H1 (cell line): ENCODE data around the gene ASTN2. TPM values are rescaled to one million over a fixed set of nuclear protein-coding genes. Genes with fewer than 3 reads are reported as not detected.

Experiments used
- CTCF ChIA-PET: fragments of 300-600 bp; sonication (Branson Sonifier 250); formaldehyde crosslinking; loops from one replicate; lab custom pipeline; 2021; ENCODE audit not compliant: partially characterized antibody; lab: Charles Lee
- POLR2A ChIA-PET: fragments of 300-600 bp; sonication (Branson Sonifier 250); formaldehyde crosslinking; loops from one replicate; lab custom pipeline; 2021; ENCODE audit warnings: inconsistent platforms; ENCODE audit not compliant: partially characterized antibody; lab: Charles Lee
- DNase-seq, 2 experiments: peaks; one replicate each; pipeline versions ENCODE4 v3.0.0 to v3.0.0-alpha.2; 2010 to 2022; ENCODE audit warnings: low spot score in 2 of 2, low read depth in 1 of 2, mixed read lengths in 1 of 2
- FAIRE-seq: peaks from 2 replicates; lab custom pipeline; 2011; peaks lifted over from hg19 to GRCh38; lab: Jason Lieb, UNC
- H2AFZ ChIP-seq: 2 replicates; pipeline ENCODE4 v1.8.1; 2012; ENCODE audit warnings: low read length, inconsistent platforms
- H2AK5ac ChIP-seq: 2 replicates; pipeline ENCODE4 v1.6.1; 2013; ENCODE audit warnings: low read depth, low read length
- H2BK120ac ChIP-seq: replicated peaks from 2 replicates; pipeline ENCODE3; 2013; ENCODE audit warnings: low read depth, low read length, inconsistent platforms
- H2BK12ac ChIP-seq: 2 replicates; pipeline ENCODE4 v1.6.1; 2013; ENCODE audit warnings: low read depth, low read length
- H2BK15ac ChIP-seq: 2 replicates; pipeline ENCODE4 v1.6.1; 2013; ENCODE audit warnings: low read length
- H2BK20ac ChIP-seq: 2 replicates; pipeline ENCODE4 v1.6.1; 2013; ENCODE audit warnings: low read length
- H2BK5ac ChIP-seq: 2 replicates; pipeline ENCODE4 v1.6.1; 2013; ENCODE audit warnings: low read depth, low read length
- H3K14ac ChIP-seq: 2 replicates; pipeline ENCODE4 v1.6.1; 2013; ENCODE audit warnings: inconsistent platforms; ENCODE audit not compliant: insufficient read length
- H3K18ac ChIP-seq: 2 replicates; pipeline ENCODE4 v1.6.1; 2013; ENCODE audit warnings: low read length; ENCODE audit errors: extremely low read depth
- H3K23ac ChIP-seq: 2 replicates; pipeline ENCODE4 v1.6.1; 2013; ENCODE audit warnings: inconsistent platforms; ENCODE audit not compliant: insufficient read length
- H3K23me2 ChIP-seq: 2 replicates; pipeline ENCODE4 v1.6.1; 2013; ENCODE audit warnings: low read depth, low read length
- H3K27ac ChIP-seq: 2 replicates; pipeline ENCODE4 v1.6.1; 2011; ENCODE audit warnings: low read depth, low read length, inconsistent platforms
- H3K27me3 ChIP-seq, 4 experiments: replicated peaks in 1 of 4; 1 replicate in 1 of 4; 2 replicates in 3 of 4; pipeline versions ENCODE4 v1.6.1 to v1.8.1; 2011 to 2013; ENCODE audit warnings: low read length in 3 of 4, mild to moderate bottlenecking in 3 of 4, inconsistent platforms in 2 of 4, mixed read lengths in 2 of 4, moderate library complexity in 1 of 4; ENCODE audit not compliant: control insufficient read depth in 3 of 4, insufficient read depth in 3 of 4; ENCODE audit errors: extremely low read depth in 1 of 4
- H3K36me3 ChIP-seq, 4 experiments: 2 replicates each; pipeline versions ENCODE4 v1.6.1 to v1.8.1; 2011 to 2013; ENCODE audit warnings: mild to moderate bottlenecking in 4 of 4, low read length in 3 of 4, moderate library complexity in 2 of 4, control low read depth in 1 of 4, inconsistent platforms in 1 of 4; ENCODE audit not compliant: insufficient read depth in 4 of 4, control insufficient read depth in 2 of 4
- H3K4ac ChIP-seq: replicated peaks from 2 replicates; pipeline ENCODE3; 2013; ENCODE audit warnings: low read length, low read depth, mixed read lengths, inconsistent platforms; ENCODE audit not compliant: insufficient read length
- H3K4me1 ChIP-seq, 4 experiments: replicated peaks in 1 of 4; 1 replicate in 1 of 4; 2 replicates in 3 of 4; pipeline versions ENCODE4 v1.6.1 to v1.8.1; 2011 to 2013; ENCODE audit warnings: low read length in 3 of 4, inconsistent platforms in 2 of 4, mixed read lengths in 1 of 4; ENCODE audit not compliant: insufficient read depth in 4 of 4, control insufficient read depth in 3 of 4
- H3K4me2 ChIP-seq, 2 experiments: 2 replicates each; pipeline versions ENCODE4 v1.6.1 to v1.8.1; 2011 to 2013; ENCODE audit warnings: low read depth in 2 of 2, low read length in 2 of 2, control low read depth in 1 of 2, inconsistent platforms in 1 of 2, mild to moderate bottlenecking in 1 of 2; ENCODE audit not compliant: insufficient read depth in 1 of 2
- H3K4me3 ChIP-seq, 4 experiments: fragments of 200-600, 300-600 bp in 1 of 4; sonication (generic), shearing (Covaris generic), sonication (Bioruptor Twin) in 1 of 4; 2 replicates each; pipeline versions ENCODE4 v1.5.1 to v1.8.1; 2011 to 2016; ENCODE audit warnings: low read length in 4 of 4, low read depth in 3 of 4, control low read depth in 2 of 4, inconsistent platforms in 2 of 4, mild to moderate bottlenecking in 2 of 4, mixed read lengths in 1 of 4, moderate library complexity in 1 of 4; ENCODE audit not compliant: insufficient read depth in 2 of 4; ENCODE audit errors: extremely low read depth in 1 of 4
- H3K56ac ChIP-seq: replicated peaks from 2 replicates; pipeline ENCODE3; 2013; ENCODE audit warnings: low read depth, mild to moderate bottlenecking, mixed read lengths, low read length, inconsistent platforms; ENCODE audit not compliant: insufficient read length
- H3K79me1 ChIP-seq: 2 replicates; pipeline ENCODE4 v1.6.1; 2013; ENCODE audit warnings: low read depth, low read length, control low read depth
- H3K79me2 ChIP-seq, 2 experiments: 2 replicates each; pipeline versions ENCODE4 v1.6.1 to v1.8.1; 2012 to 2013; ENCODE audit warnings: low read length in 2 of 2, mild to moderate bottlenecking in 2 of 2, inconsistent platforms in 1 of 2; ENCODE audit not compliant: insufficient read depth in 2 of 2, control insufficient read depth in 1 of 2
- H3K9ac ChIP-seq, 4 experiments: replicated peaks in 1 of 4; 1 replicate in 1 of 4; 2 replicates in 3 of 4; pipeline versions ENCODE4 v1.6.1 to v1.8.1; 2011 to 2013; ENCODE audit warnings: low read depth in 3 of 4, low read length in 3 of 4, control low read depth in 2 of 4, mild to moderate bottlenecking in 2 of 4, moderate library complexity in 2 of 4, inconsistent platforms in 1 of 4; ENCODE audit errors: extremely low read depth in 1 of 4
- H3K9me3 ChIP-seq, 2 experiments: 2 replicates each; pipeline versions ENCODE4 v1.6.1 to v1.8.1; 2012 to 2013; ENCODE audit warnings: mild to moderate bottlenecking in 2 of 2, moderate library complexity in 2 of 2, control low read depth in 1 of 2, inconsistent platforms in 1 of 2, low read depth in 1 of 2, low read length in 1 of 2, mixed read lengths in 1 of 2; ENCODE audit not compliant: insufficient read depth in 2 of 2
- H4K20me1 ChIP-seq, 2 experiments: replicated peaks in 1 of 2; 2 replicates each; pipeline versions ENCODE3 to v1.8.1; 2011 to 2013; ENCODE audit warnings: inconsistent platforms in 2 of 2, low read length in 2 of 2, mild to moderate bottlenecking in 1 of 2; ENCODE audit not compliant: insufficient read depth in 2 of 2, control insufficient read depth in 1 of 2
- H4K5ac ChIP-seq: 2 replicates; pipeline ENCODE4 v1.6.1; 2013; ENCODE audit warnings: low read length, low read depth, mixed read lengths, inconsistent platforms; ENCODE audit not compliant: insufficient read length
- H4K8ac ChIP-seq: 2 replicates; pipeline ENCODE4 v1.8.0; 2013; ENCODE audit warnings: mild to moderate bottlenecking, moderate library complexity, low read length, inconsistent platforms; ENCODE audit not compliant: insufficient read depth; ENCODE audit errors: extremely low read depth
- H4K91ac ChIP-seq: replicated peaks from 2 replicates; pipeline ENCODE3; 2013; ENCODE audit warnings: low read length, mixed read lengths, inconsistent platforms; ENCODE audit not compliant: insufficient read length
- MAX ChIP-seq: IDR thresholded peaks from 2 replicates; pipeline ENCODE4 v1.6.1; 2012; ENCODE audit warnings: inconsistent platforms
- SP1 ChIP-seq: IDR thresholded peaks from 2 replicates; pipeline ENCODE4 v1.6.1; 2011; ENCODE audit warnings: low read depth, low read length
- TAF1 ChIP-seq: IDR thresholded peaks from 2 replicates; pipeline ENCODE4 v1.6.1; 2011; ENCODE audit warnings: mild to moderate bottlenecking, low read depth, low read length
- TEAD4 ChIP-seq: IDR thresholded peaks from 2 replicates; pipeline ENCODE4 v1.6.1; 2012; ENCODE audit warnings: low read depth, low read length, inconsistent platforms, mixed read lengths
- WGBS, 2 experiments: shearing (Covaris generic) in 1 of 2; methylation state at CpG; one replicate each; pipeline versions ENCODE4 v1.1.6 to v1.1.7; 2013 to 2015; ENCODE audit warnings: low lambda C conversion rate in 2 of 2, mixed read lengths in 2 of 2, inconsistent platforms in 1 of 2, low coverage in 1 of 2, missing lambda C conversion rate in 1 of 2; ENCODE audit not compliant: insufficient replicate concordance in 2 of 2, insufficient coverage in 1 of 2, insufficient read length in 1 of 2; ENCODE audit errors: extremely low coverage in 1 of 2, missing lambda C conversion rate in 1 of 2; 5-methylcytosine and 5-hydroxymethylcytosine counted together
- polyA plus RNA-seq, 7 experiments: library from polyadenylated mRNA; depleted of rRNA in 3 of 7; stranded (reverse) in 5 of 7; unstranded in 2 of 7; fragments of >200 nt in 5 of 7; fragments of 200-250 nt in 2 of 7; gene quantifications; 1 replicate in 5 of 7; 2 replicates in 1 of 7; 4 replicates in 1 of 7; pipeline versions ENCODE4 v1.2.1 to v1.2.3, GENCODE V29; 2011 to 2013; ENCODE audit warnings: missing spikeins in 2 of 7, mixed read lengths in 2 of 7
- total RNA-seq: library from RNA; stranded (reverse); fragmentation: NEBNext Ultra II Directional; extraction: Animal tissue kit (Norgen Biotek cat#: 25700); gene quantifications from 2 replicates; pipeline ENCODE4 v1.2.1, GENCODE V29; 2021

The ASTN2 gene
- total and polyA plus RNA-seq, 2 of the 8 experiments (the other 6 are each of a cell fraction or from before 2014, with no cell fraction given), result 8.2 to 13.7 TPM

- H3K36me3 ChIP-seq, result no peaks in the 10 kb centered on the region
- H3K23me2 ChIP-seq, result no peaks in the 10 kb centered on the region; the same call in 1 of the 2 replicates
- H2BK20ac ChIP-seq, result no peak overlapping the region
- POLR2A ChIA-PET, result no interaction called here
- no peaks in the 10 kb centered on the region for H3K79me2 ChIP-seq
- TF ChIP-seq TEAD4 (peak; percentile 70), MAX (no peak), TAF1 (no peak), SP1 (0 out of 2 replicates have a peak, but pooled peaks have one; percentile 19)
- TF ChIP-seq, all 59 proteins: peak for 2
- Histone ChIP-seq H3K4me1 (peaks cover 0 to 12% (median 6%) of the 10 kb centered on the region in 4 experiments; a peak in 5 of 7 replicates), H4K20me1 (no peaks in the 10 kb centered on the region), H3K79me1 (no peaks in the 10 kb centered on the region), H3K23ac (no peak overlapping the region), H2BK15ac (no peak overlapping the region), H3K9ac (no peak overlapping the region), H2BK12ac (no peak overlapping the region), H2BK5ac (no peak overlapping the region), H2AFZ (no peak overlapping the region), H3K18ac (no peak overlapping the region), H3K56ac (no peak overlapping the region), H3K4me2 (peak overlapping the region in 1 of 2 experiments; percentile 1; a peak in 1 of 4 replicates), H2AK5ac (no peak overlapping the region), H3K4ac (no peak overlapping the region), H2BK120ac (no peak overlapping the region), H3K14ac (no peak overlapping the region), H3K4me3 (no peak overlapping the region), H3K27ac (no peak overlapping the region), H3K9me3 (no peaks in the 10 kb centered on the region), H4K91ac (no peak overlapping the region), H3K27me3 (no peaks in the 10 kb centered on the region), H4K8ac (no peak overlapping the region), H4K5ac (no peak overlapping the region)
- CTCF ChIA-PET, result interaction anchor here (0.7 to 1.5 kb wide), 6 partner anchors 10 to 63 kb away, joined by 3 to 5 read pairs (median 3); no protein-coding TSS in a partner anchor
- DNase-seq, result peak in 1 of 2 experiments; percentile 15
- WGBS, 2 experiments, result 67% methylated on average over 1 of the region's 1 CpG; no CpG with 5 or more reads in 1 of the 2 experiments
- peak; percentile 48 for FAIRE-seq
Observed at GRCh38 chr9:116800885-116801284, 614.0 kb downstream of the ASTN2 start.
